ENCODE data around the gene SLC19A2.

GRCh38 chr1:169527001-169527400 is 41.3 kb upstream of the SLC19A2 start:
- no peak for TF ChIP-seq CTCF (optimal IDR thresholded peaks at IDR 0.05 in 1 of 3, IDR thresholded peaks at IDR 0.05 in 1 of 3, conservative IDR thresholded peaks at IDR 0.05 in 1 of 3; ENCODE audit: extremely low read depth in 1 of 3, insufficient read depth in 2 of 3, low read length in 3 of 3)
- no peak for TF ChIP-seq EZH2 (IDR thresholded peaks at IDR 0.05; ENCODE audit: low read length)

Measured in keratinocyte (primary cell).